ENCODE data around the gene LRBA.

LRBA gene

DNA sequence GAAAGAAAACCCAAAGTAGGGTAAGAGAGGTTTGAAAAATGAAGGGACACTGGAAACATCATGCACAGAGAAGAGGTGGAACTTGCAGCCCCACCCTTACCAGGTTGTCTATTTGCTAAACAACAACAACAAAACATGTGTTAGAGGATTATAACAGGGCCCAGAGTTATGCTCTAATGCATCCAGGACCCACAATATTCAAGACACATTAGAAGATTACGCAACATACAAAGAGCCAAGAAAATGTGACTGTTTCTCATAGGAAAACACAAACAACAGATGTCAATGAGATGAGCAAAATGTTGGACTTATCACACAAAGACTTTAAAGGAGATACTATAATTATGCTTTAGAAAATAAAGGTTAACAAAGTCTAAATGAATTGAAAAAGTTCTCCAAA is 128.5 kb downstream of the LRBA start:
- in situ Hi-C loops (cut with HindIII; ENCODE audit: low sequenced_read_pairs): no loop called here

- in situ Hi-C loops (cut with HindIII; ENCODE audit: low sequenced_read_pairs): no loop called here
Measured at GRCh38 chr4:150884625-150885024, 130.5 kb downstream of the LRBA start.

GRCh38 chr4:150875367-150875766 is 139.7 kb downstream of the LRBA start:
- in situ Hi-C loops (cut with HindIII; ENCODE audit: low sequenced_read_pairs): no loop called here

DNA sequence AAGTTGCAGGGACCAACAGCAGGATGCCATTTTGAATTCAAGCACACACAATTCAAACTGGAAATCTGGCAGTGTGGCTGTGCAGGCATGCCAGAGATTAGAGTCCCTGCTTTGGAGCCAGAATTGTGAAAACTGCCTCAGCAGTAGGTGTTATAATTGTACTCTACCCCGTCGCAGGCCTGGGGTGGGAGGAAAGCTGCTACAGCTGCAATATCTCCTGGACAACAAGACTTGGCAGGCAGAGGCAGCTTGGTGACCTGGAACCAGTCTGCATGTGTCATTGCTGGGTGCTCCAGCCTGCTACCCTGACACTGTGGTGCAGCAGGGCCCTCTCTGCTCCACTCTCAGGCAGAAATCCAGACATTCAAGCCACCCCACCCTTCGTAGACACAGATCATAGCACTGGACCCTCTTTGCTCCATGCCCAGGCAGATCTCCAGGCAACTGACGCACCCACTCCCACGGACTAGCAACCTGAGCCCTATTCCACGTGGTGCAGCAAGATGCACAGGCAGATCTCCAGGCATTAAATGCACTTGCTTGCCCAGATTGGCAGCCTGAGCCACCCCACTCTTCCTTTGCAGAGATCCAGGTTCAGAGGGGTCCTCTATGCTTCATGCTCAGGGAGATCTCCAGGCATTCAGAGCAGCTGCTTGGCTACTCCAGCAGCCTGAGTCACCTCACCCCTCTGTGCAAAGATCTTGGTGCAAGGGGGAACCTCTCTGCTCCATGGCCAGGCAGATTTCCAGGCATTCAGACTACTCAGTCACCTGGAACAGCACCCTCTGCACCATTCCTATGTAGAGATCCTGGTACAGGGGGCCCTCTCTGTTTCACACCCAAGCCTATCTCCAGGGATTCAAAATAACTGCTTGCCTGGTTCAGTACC is 140.5 kb downstream of the LRBA start:
- in situ Hi-C loops (cut with HindIII; ENCODE audit: low sequenced_read_pairs): no loop called here

DNA sequence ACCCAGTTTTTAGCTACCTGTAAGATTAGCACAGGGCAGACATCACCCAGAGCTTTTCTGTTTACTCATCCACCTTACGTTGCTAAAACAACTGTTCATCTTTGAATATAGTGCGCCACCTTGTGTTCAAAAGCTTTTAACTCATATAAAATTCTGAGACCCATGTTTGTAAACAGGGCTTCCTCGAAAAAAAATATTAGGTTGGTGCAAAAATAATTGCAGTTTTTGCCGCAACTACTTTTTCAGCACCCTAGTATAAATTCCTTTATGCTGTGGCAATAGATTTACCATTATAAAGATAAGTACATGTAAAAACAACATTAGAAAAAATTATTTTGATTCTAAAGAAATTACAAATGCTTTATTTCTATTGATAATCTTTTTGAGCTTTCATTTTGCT is 147.9 kb downstream of the LRBA start:
- in situ Hi-C loops (cut with HindIII; ENCODE audit: low sequenced_read_pairs): loop anchor here (10.0 kb wide), 1 partner anchor 582 kb away; no protein-coding TSS in a partner anchor

- in situ Hi-C loops (cut with HindIII; ENCODE audit: low sequenced_read_pairs): loop anchor here (10.0 kb wide), 1 partner anchor 579 kb away; no protein-coding TSS in a partner anchor
Measured at GRCh38 chr4:150863456-150863855, 151.6 kb downstream of the LRBA start.

- in situ Hi-C loops (cut with HindIII; ENCODE audit: low sequenced_read_pairs): loop anchor here (10.0 kb wide), 1 partner anchor 578 kb away; no protein-coding TSS in a partner anchor
Measured at GRCh38 chr4:150862829-150863228, 152.3 kb downstream of the LRBA start.

DNA sequence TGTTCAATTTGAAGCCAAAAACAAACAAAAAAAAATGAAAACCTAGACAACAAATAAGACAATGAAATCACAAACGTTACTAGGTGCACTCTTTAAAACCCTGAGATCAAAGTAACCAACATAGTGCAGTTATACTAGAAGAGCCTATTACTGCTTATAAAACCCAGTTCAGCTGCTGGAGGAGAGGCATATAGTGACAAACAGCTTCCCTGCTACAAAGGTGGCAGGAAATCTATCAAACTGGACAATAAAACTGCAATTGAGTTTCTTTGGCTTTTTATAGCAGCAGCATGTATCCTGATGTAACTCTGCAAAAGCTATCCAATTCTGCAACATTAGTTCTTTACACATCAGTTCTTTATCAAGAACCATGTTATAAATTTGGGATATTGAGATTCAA is 155.6 kb downstream of the LRBA start:
- in situ Hi-C loops (cut with HindIII; ENCODE audit: low sequenced_read_pairs): no loop called here

- in situ Hi-C loops (cut with HindIII; ENCODE audit: low sequenced_read_pairs): no loop called here
Measured at GRCh38 chr4:150855981-150856510, 159.0 kb downstream of the LRBA start.

GRCh38 chr4:150854600-150854999 is 160.5 kb downstream of the LRBA start:
- in situ Hi-C loops (cut with HindIII; ENCODE audit: low sequenced_read_pairs): no loop called here

DNA sequence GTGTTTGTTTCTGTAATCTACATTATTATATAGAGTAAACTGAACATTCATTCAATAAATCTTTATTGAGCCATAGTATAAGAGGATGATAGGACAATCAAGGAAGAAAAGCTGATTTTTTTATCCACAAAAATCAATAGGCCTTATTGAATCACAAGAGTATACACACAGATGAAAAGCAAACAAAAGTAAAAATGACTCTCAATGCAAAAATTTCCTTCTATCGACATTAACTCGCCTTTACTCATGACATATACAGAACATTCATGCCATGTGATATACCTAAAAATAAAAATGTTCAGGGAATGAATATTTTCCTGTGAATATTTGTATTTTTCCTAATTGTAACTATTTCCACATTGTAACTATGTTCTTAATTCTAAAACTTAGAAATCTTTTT is 161.2 kb downstream of the LRBA start:
- in situ Hi-C loops (cut with HindIII; ENCODE audit: low sequenced_read_pairs): no loop called here

- in situ Hi-C loops (cut with HindIII; ENCODE audit: low sequenced_read_pairs): no loop called here
Measured at GRCh38 chr4:150852216-150852615, 162.9 kb downstream of the LRBA start.

DNA sequence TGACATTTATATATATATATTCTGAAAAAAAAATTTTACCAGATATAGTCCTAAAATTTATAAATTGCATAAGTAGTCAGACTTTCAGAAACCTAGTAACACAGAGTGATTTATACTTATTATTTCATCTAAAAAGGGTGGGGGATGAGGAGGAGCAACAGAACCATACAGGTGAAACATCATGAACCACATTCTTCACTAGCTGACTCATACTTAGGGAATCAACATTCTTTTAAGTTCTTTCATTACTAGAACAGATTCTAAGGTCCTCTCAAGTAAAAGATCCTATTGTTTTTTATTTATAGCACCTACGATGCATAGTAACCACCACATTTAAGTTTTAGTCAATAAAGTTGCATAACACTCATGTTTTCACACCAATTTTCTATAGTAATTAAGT is 166.1 kb downstream of the LRBA start:
- in situ Hi-C loops (cut with HindIII; ENCODE audit: low sequenced_read_pairs): no loop called here

- in situ Hi-C loops (cut with HindIII; ENCODE audit: low sequenced_read_pairs): no loop called here
Measured at GRCh38 chr4:150828159-150828558, 186.9 kb downstream of the LRBA start.

DNA sequence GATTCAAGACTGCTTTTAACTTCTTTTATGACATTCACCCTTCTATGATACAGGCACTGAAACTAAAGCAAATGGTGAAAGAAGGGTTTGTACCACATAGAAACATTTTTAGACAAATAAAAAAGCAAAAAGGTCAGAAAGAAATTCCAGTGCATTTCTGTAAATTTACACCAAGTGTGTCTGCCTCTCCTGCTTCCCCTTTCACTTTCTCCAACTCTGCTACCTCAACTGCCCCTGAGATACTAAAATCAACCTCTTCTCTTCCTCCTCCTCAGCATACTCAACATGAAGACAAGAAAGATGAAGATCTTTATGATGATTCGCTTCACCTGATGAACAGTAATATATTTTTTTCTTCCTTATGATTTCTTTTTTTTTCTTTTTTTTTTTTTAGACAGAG is 187.9 kb downstream of the LRBA start:
- in situ Hi-C loops (cut with HindIII; ENCODE audit: low sequenced_read_pairs): no loop called here

GRCh38 chr4:150826306-150826705 is 188.8 kb downstream of the LRBA start:
- in situ Hi-C loops (cut with HindIII; ENCODE audit: low sequenced_read_pairs): no loop called here

DNA sequence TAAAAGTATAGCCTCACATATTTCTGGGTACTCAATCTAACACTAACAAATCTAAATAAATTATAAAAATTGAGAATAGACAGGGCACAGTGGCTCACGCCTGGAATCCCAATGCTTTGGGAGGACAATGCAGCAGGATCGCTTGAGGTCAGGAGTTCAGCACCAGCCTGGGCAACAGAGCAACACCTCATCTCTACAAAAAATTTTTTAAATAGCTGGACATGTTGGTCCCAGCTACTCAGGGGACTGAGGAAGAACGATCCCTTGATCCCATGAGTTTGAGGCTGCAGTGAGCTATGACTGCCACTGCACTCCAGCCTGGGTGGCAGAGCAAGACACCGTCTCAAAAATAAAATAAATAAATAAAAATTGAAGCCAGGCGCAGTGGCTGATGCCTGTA is 192.7 kb downstream of the LRBA start:
- in situ Hi-C loops (cut with HindIII; ENCODE audit: low sequenced_read_pairs): no loop called here

- in situ Hi-C loops (cut with HindIII; ENCODE audit: low sequenced_read_pairs): no loop called here
Measured at GRCh38 chr4:150821641-150822040, 193.4 kb downstream of the LRBA start.

DNA sequence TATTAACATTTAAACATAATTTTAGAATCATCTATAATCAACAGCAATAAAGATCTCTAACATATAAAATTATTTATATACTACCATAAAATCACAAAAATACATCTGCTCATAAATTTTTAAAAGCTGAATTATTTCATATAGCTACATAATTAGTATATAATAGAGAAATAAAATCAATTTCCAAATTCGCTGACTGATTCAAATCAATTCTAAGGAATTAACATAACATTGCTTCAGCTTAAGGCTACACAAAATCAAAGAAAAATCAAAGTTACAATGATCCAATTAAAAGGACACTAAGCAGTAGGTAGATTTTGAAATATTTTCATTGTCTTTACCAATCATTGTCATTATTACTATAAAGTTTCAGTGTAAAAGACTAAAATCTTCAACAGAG is 194.7 kb downstream of the LRBA start:
- in situ Hi-C loops (cut with HindIII; ENCODE audit: low sequenced_read_pairs): no loop called here

GRCh38 chr4:150818661-150819060 is 196.4 kb downstream of the LRBA start:
- in situ Hi-C loops (cut with HindIII; ENCODE audit: low sequenced_read_pairs): no loop called here

DNA sequence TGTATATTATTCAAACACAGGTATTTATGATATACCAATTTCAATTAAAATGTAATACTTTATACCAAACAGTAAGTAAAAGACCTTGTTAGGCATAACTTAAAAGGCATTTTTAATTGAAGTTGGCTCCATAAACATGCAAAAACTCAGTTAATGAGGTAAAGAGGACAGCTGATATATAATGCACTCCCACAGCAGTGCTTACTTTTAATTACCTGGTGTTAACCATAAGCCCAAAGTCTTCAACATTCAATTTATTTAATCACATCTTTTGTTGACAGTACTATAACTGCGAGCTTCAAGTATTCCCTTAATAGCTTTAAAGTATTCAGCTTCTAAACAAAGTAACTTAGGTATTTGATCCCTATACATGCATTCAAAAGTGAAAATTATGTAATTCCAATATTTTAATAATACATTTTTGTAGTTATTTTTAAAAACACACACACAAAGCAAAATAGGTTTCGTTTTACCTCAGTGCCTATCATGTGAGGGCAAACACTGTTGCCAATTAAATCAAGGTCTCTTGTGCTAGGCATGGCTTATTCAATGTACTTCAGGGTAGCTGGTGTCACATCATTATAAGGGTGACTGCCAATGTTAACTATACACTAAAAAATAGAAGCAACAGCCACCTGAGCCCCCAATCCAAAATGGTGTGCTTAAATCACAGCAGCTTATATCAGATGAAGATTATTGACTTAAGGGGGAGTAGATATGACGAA is 197.1 kb downstream of the LRBA start:
- in situ Hi-C loops (cut with HindIII; ENCODE audit: low sequenced_read_pairs): no loop called here

DNA sequence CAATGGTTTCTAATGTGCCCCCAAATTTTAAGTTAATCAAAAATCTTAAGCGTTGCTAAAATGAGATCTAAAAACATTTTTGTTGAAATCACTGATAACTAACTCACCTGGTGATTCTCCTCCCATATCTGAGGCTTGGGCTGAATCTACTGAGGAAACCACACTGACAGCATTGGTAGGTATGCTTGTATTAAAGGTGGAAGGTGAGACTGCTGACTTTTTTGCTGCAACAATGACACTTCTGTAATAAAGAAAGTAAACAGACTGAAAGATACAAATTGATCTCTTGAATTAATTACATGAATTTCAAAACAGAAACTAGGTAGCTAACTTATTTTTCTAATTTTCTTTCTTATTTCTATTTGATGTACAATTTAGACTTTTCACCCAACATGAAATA is 198.1 kb downstream of the LRBA start:
- in situ Hi-C loops (cut with HindIII; ENCODE audit: low sequenced_read_pairs): no loop called here

Data from endothelial cell of hepatic sinusoid (primary cell).